ENCODE data around the gene PCBD2. TPM values are rescaled to one million over a fixed set of nuclear protein-coding genes. Genes with fewer than 3 reads are reported as not detected.

The PCBD2 gene
- total RNA-seq, 1 experiment from 2014 or later: 10.9 TPM

- TF ChIP-seq CEBPB (IDR thresholded peaks at IDR 0.05; ENCODE audit: low read depth) (no peak), CTCF (IDR thresholded peaks at IDR 0.05 in 2 of 3, conservative IDR thresholded peaks at IDR 0.05 in 1 of 3; ENCODE audit: borderline replicate concordance in 1 of 3, insufficient read depth in 1 of 3, low read depth in 2 of 3, low read length in 2 of 3) (no peak), SIN3A (IDR thresholded peaks at IDR 0.05; ENCODE audit: low read depth) (no peak), REST (IDR thresholded peaks at IDR 0.05; ENCODE audit: low read depth) (no peak), ZFX (IDR thresholded peaks at IDR 0.05) (no peak), TCF7L2 (IDR thresholded peaks at IDR 0.05; ENCODE audit: borderline replicate concordance, extremely low read depth, insufficient read depth, insufficient read length) (no peak), EZH2 (IDR thresholded peaks at IDR 0.05) (no peak), ZBTB33 (IDR thresholded peaks at IDR 0.05; ENCODE audit: extremely low read depth, insufficient replicate concordance, low read length) (no peak), RAD21 (IDR thresholded peaks at IDR 0.05; ENCODE audit: low read depth) (no peak), ELF1 (IDR thresholded peaks at IDR 0.05; ENCODE audit: borderline replicate concordance, low read depth) (no peak), ATF3 (IDR thresholded peaks at IDR 0.05) (no peak), YY1 (IDR thresholded peaks at IDR 0.05; ENCODE audit: extremely low read depth, insufficient replicate concordance, low read depth, low read length) (no peak), EGR1 (IDR thresholded peaks at IDR 0.05; ENCODE audit: low read depth) (no peak), ZNF274 (IDR thresholded peaks at IDR 0.05; ENCODE audit: low read depth, low read length) (no peak), SP1 (IDR thresholded peaks at IDR 0.05; ENCODE audit: low read depth) (no peak), JUND (IDR thresholded peaks at IDR 0.05) (no peak), CBX3 (IDR thresholded peaks at IDR 0.05; ENCODE audit: low read depth) (no peak), MAX (IDR thresholded peaks at IDR 0.05) (no peak), POLR2A (IDR thresholded peaks at IDR 0.05; ENCODE audit: borderline replicate concordance, extremely low read depth, insufficient read depth, insufficient read length) (no peak)
- no peaks in the 10 kb centered on the region for H4K20me1 ChIP-seq (ENCODE audit: insufficient read depth)
- RAD21 ChIA-PET (ENCODE audit: low non-redundant PET in 1 of 2, low total read pairs in 2 of 2, uncharacterized antibody in 2 of 2, unreplicated experiment in 2 of 2): interaction anchor here in 1 of 2 experiments (0.6 kb wide), 1 partner anchor 31 kb away, joined by 3 read pairs; no protein-coding TSS in a partner anchor
- H3K9ac ChIP-seq (ENCODE audit: low read length): peak overlapping the region; percentile 82
- peak overlapping the region; percentile 72 to 83 for H3K4me3 ChIP-seq (replicated peaks in 1 of 2; ENCODE audit: low read depth in 1 of 2, low read length in 2 of 2)
- TSS peak; percentile 90 for BruUV-seq (replicated peaks)
- intact Hi-C loops (cut with micrococcal nuclease): no loop called here
- H3K4me2 ChIP-seq (ENCODE audit: low read length): peak overlapping the region; percentile 75
- H3K36me3 ChIP-seq (ENCODE audit: control insufficient read depth in 1 of 2, insufficient read depth in 2 of 2, low read length in 2 of 2): no peaks in the 10 kb centered on the region
- peak overlapping the region; percentile 73 for H3K27ac ChIP-seq (ENCODE audit: low read depth, low read length)
- CTCF ChIA-PET: interaction anchor here (1.9 kb wide), 1 partner anchor 31 kb away, joined by 9 read pairs; the partner anchor contains the start of gene PCBD2
- DNase-seq (ENCODE audit: low read depth, low spot score) (no peak), ATAC-seq (peak; percentile 18; the same call in 1 of the 2 replicates)
- POLR2A ChIA-PET: interaction anchor here (0.9 to 1.5 kb wide), 4 partner anchors 10 to 31 kb away, joined by 3 to 4 read pairs (median 3); partner anchors contain the start of gene PCBD2
- no peaks in the 10 kb centered on the region for H3K9me3 ChIP-seq (ENCODE audit: control insufficient read depth in 1 of 2, insufficient read depth in 1 of 2, low read depth in 1 of 2, low read length in 2 of 2)
- H3K27me3 ChIP-seq (ENCODE audit: insufficient read depth, low read length): no peaks in the 10 kb centered on the region
- H2AFZ ChIP-seq (ENCODE audit: low read depth, low read length, poor library complexity, severe bottlenecking): peak overlapping the region; percentile 86
- H3K9me2 ChIP-seq (ENCODE audit: insufficient read depth): no peaks in the 10 kb centered on the region
- H3K79me2 ChIP-seq (ENCODE audit: insufficient read depth, low read length): peaks cover 6% of the 10 kb centered on the region; the same call in 1 of the 2 replicates
- peaks cover 2 to 16% of the 10 kb centered on the region in 2 experiments; a peak in 3 of 4 replicates for H3K4me1 ChIP-seq (ENCODE audit: control insufficient read depth in 1 of 2, insufficient read depth in 2 of 2, low read length in 2 of 2)
These were observed 31.4 kb upstream of the PCBD2 start for GRCh38 chr5:134873494-134873893.

All from HCT116 (cell line).